NB4 (cell line): ENCODE measurements around the gene FAM20C.

Experiments
- DNase-seq: peaks from one replicate; pipeline ENCODE4 v3.0.0; 2010; ENCODE audit warnings: low read depth
- H3K4me3 ChIP-seq: one replicate; pipeline ENCODE4 v1.5.1; 2011; ENCODE audit warnings: mild to moderate bottlenecking, low read depth, low read length, moderate library complexity
- MYC ChIP-seq: IDR thresholded peaks from 2 replicates; pipeline ENCODE4 v1.6.1; 2011; ENCODE audit warnings: low read depth, low read length
- POLR2A ChIP-seq: IDR thresholded peaks from 2 replicates; pipeline ENCODE4 v1.6.1; 2011; ENCODE audit warnings: mild to moderate bottlenecking; ENCODE audit not compliant: insufficient read length; ENCODE audit errors: extremely low read depth
- TF ChIP-seq, protein P1 (sequence below): IDR thresholded peaks from one replicate; pipeline ENCODE4 v1.5.1; 2012; ENCODE audit warnings: low read depth, low read length
- TF ChIP-seq, protein P2 (sequence below): IDR thresholded peaks from 2 replicates; pipeline ENCODE4 v1.6.1; 2011; ENCODE audit warnings: low read depth, low read length

The FAM20C gene

DNA sequence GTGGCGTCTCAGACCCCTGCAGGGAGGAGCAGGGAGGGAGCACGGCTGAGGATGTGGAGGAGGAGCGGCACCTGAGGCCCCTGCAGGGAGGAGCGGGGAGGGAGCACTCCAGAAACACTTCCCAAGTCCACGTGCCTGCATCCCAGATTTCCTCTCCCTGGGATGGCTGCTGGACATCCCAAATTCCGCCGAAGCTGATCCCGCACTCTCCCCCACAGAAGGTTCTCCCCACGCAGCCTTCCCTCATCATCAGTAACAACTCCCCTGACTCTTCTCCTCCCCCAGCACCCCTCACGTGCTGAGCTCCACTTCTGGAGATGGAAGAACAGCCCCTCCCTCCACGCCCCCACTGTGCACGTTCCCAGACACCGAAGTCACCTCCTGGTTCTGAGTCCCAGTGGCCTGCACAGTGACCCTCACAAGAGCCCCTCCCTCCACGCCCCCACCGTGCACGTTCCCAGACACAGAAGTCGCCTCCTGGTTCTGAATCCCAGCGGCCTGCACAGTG is 79.8 kb downstream of the FAM20C start:
- H3K4me3 ChIP-seq: no peak overlapping the region
- TF ChIP-seq, protein P1, sequence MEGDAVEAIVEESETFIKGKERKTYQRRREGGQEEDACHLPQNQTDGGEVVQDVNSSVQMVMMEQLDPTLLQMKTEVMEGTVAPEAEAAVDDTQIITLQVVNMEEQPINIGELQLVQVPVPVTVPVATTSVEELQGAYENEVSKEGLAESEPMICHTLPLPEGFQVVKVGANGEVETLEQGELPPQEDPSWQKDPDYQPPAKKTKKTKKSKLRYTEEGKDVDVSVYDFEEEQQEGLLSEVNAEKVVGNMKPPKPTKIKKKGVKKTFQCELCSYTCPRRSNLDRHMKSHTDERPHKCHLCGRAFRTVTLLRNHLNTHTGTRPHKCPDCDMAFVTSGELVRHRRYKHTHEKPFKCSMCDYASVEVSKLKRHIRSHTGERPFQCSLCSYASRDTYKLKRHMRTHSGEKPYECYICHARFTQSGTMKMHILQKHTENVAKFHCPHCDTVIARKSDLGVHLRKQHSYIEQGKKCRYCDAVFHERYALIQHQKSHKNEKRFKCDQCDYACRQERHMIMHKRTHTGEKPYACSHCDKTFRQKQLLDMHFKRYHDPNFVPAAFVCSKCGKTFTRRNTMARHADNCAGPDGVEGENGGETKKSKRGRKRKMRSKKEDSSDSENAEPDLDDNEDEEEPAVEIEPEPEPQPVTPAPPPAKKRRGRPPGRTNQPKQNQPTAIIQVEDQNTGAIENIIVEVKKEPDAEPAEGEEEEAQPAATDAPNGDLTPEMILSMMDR: no peak
- TF ChIP-seq POLR2A: no peak
- TF ChIP-seq MYC: no peak
- TF ChIP-seq, protein P2, sequence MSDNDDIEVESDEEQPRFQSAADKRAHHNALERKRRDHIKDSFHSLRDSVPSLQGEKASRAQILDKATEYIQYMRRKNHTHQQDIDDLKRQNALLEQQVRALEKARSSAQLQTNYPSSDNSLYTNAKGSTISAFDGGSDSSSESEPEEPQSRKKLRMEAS: no peak
- DNase-seq: no peak

DNA sequence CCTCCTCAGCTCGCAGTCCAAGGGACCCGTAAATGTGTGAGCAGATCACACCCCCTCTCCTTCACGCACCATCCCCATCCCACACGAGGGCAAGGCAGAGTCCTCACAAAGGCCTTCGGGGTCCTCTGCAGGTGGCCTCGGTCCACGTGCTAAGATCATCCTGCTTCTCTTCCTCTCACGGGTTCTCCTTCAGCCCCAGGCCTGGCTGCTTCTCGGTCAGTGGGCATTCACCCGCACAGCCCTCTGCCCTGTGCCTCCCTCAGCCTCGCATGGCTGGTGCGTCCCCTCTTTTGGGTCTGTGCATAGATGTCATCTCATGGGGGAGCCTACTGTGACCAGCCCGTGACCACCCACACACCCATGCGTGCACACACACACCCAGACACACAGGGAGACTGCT is 80.3 kb downstream of the FAM20C start:
- TF ChIP-seq, protein P2: no peak
- TF ChIP-seq, protein P1: no peak
- no peak for TF ChIP-seq MYC
- no peak for TF ChIP-seq POLR2A
- DNase-seq: no peak
- no peak overlapping the region for H3K4me3 ChIP-seq

DNA sequence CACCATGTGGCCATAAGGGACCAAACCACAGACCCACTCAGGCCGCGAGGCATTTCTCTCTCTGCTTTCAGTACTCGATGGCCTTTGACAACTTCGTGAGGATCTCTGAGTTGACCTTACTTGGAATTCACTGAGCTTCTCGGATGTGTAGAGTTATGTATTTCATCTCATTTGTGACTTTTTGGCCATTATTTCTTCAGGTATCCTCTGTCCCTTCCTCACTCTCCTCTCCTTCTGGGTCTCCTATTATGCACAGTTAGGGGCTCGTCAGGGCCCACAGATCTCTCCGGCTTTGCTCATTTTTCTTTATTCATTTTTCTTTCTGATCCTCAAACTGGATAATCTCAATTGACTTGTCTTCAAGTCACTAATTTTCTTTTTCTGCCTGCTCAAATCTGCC is 81.0 kb downstream of the FAM20C start:
- DNase-seq: no peak
- H3K4me3 ChIP-seq: no peak overlapping the region
- TF ChIP-seq, protein P2: no peak
- TF ChIP-seq MYC (no peak), POLR2A (no peak)
- TF ChIP-seq, protein P1: no peak

DNA sequence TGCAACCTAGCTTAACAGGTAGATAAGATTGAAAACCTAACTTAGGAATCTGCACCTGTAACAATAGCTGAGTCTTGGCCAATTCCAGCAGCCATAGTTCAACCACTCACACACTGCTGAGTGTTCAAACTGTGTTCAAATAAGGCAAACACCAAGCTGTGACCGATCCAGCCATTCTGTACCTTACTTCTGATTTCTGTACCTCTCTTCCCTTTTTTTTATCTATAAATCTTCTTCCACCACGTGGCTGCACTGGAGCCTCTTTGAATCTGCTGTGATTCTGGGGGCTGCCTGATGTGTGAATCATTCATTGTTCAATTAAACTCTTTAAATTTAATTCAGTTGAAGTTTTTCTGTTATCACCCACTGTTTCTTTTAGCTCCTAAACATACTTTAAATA is 81.9 kb downstream of the FAM20C start:
- H3K4me3 ChIP-seq: no peak overlapping the region
- TF ChIP-seq MYC (no peak), POLR2A (no peak)
- TF ChIP-seq, protein P1: no peak
- TF ChIP-seq, protein P2: no peak
- DNase-seq: no peak

DNA sequence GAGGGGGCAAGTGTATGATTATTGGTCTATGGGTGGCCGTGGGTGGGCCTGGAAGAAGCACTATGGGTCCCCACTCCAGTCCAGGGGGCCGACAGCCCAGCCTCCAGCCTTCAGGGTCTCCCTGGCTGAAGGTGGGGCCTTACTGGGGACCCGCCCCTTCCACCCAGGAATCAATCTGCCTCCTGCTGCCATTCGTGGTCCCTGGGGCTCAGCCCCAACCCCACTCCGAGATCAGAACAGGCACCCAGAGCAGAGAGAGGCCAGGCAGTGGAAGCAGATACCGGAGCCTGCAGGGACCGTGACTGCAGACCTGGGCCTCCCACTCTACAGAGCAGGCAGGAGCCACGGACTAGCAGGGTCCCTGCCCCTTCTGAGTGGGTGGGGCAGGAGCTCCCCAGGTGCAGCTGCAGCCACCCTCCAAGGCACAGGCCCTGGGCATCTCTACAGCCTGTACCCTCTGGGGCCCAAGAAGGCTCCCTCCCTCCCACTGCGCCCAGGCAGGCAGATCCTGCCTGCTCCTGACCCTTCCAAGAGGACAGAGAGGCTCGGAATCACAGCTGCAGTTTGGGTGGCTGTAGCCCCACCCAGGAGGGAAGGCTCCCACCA is 84.0 kb downstream of the FAM20C start:
- DNase-seq: no peak
- no peak overlapping the region for H3K4me3 ChIP-seq
- TF ChIP-seq MYC: no peak
- TF ChIP-seq, protein P2: no peak

DNA sequence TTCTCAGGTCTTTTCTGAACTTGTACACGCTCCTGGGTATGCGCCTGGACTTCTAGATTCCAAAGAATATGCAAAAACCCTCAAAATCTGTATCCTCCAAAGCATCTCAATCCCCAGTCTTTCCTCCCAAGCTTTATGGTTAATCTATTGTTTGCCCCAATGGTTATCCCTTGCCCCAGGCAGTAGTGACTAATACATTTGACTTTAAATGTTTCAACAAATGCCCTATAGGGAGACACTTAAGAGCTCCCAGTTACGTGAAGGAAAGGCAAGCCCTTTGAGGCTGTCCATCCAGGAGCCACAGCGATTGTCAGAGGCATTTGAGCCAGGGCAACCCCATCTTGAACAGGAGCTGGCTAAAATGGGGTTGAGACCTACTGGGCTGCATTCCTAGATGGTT is 84.9 kb downstream of the FAM20C start:
- H3K4me3 ChIP-seq: no peak overlapping the region
- TF ChIP-seq, protein P1: no peak
- no peak for TF ChIP-seq MYC

More for the DNA sequence above, 84.9 kb downstream of the FAM20C start:
- DNase-seq: no peak
